GM21737 (cell line): ENCODE measurements around the gene EML6.
"Not testable (repeated sequence)": the region's sequence is repeated elsewhere in the genome, so short reads cannot be mapped to it uniquely, and the experiment has no call there.

Experiments
- ATAC-seq: cut with Tn5 transposase; IDR thresholded peaks from one replicate; pipeline ENCODE4 v1.9.1; 2021; ENCODE audit warnings: mild to moderate bottlenecking, moderate library complexity; ENCODE audit not compliant: unreplicated experiment

Gene EML6

GRCh38 chr2:54723131-54723995 is at the start of gene EML6:
Gene EML6 (plus strand): TSS chr2:54723662. CDS start chr2:54725062, 1,400 bp downstream.
- peak; percentile 99 for ATAC-seq

DNA sequence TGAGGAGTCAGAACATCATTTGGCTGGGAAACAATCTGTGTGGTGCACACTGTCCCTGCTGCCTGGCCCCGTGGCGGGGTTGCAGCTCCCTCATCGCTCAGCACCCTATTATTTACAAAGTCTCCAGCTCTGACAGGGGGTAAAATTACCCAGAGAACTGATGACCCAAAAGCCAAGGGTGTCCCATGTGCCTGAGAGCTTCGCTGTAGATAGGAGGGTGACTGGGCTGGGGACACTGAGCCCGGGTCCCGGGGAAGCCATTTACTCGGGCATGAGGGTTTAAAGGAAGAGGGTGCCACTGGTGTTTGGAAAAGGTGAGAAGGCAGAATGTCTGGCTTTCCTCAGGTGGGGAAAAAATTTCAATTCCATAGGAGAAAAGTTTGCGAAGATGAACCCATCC is 48.2 kb upstream of the EML6 start:
- no peak for ATAC-seq

DNA sequence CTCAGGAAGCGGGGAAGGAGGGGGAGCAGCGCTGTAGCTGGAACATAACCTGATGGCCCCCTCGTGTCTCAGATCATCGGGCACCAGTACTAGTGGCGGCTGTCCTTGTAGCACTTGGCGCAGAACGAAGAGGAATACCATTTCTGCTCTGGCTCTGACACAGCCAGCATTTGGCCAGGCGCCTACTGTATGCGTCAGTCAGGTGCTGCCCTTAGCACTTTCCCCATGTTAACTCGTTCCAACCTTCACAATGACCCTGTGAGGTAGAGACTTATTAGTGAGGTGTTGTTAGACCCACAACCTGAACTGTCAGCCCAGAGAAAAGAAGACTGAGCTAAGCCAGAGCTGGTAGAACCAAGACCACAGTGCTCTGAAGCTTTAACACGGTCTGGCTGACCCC is 47.7 kb upstream of the EML6 start:
- no peak for ATAC-seq

DNA sequence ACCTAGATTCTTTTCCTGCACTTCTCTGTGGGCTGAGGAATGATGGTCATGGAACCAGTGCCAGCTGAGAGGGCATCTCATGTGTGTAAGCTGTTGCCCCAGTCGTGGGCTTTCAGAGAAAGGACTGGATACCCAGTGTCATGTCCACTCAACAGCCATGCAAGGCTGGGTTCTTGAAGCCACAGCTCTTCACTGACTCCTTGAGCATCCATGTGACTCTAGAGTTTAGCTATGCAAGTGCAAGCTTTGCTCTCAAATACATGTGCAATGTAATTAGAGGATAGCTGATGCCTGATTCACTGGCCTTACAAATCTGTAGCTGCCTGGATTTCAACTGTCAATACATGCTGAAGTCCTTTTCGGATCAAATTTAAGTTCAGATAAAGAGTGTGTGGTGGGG is 46.8 kb upstream of the EML6 start:
- ATAC-seq, result no peak

GRCh38 chr2:54677476-54678265 is 45.8 kb upstream of the EML6 start:
- no peak for ATAC-seq

- no peak for ATAC-seq
Observed at GRCh38 chr2:54678719-54679118, 44.7 kb upstream of the EML6 start.

GRCh38 chr2:54680397-54681041 is 42.9 kb upstream of the EML6 start:
- ATAC-seq, result peak; percentile 51

GRCh38 chr2:54681416-54681815 is 42.0 kb upstream of the EML6 start:
- no peak for ATAC-seq

DNA sequence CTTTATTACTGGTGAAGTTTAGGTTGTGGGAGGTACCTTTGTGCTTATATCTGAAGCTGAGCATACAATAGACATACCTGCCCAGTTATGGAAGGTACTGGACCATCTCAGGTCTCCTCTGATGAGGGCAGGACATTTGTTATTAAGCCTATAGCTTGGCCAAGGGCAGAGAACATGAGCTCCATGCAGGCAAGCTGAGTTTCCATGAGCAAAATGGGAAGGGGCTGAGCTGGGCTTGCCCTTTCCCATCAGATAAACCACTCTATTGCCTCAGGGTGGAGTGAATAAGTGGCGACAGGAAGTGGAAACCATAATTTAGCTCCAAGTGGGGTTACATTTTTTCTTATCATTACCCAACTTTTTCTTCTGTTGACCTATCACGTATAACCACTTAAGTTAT is 39.9 kb upstream of the EML6 start:
- ATAC-seq, result no peak

DNA sequence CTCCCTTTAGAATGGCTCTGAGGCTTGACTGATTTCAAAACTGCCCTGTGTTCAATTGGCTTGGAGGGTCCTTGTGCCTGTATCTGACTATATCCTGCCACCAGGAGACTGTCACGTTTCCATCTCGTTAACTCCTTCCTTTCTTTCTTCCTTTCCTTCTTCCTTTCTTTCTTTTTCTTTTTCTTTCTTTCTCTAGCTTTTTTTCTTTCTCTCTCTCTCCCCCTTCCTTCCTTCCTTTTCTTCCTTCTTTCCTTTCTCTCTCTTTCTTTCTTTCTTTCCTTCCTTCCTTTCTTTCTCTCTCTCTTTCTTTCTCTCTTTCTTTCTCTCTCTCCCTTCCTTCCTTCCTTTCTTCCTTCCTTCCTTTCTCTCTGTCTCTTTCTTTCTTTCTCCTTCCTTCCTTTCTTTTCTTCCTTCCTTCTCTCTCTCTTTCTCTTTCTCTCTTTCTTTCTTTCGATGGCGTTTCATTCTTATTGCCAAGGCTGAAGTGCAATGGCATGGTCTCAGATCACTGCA is 38.1 kb upstream of the EML6 start:
- ATAC-seq, result no peak

DNA sequence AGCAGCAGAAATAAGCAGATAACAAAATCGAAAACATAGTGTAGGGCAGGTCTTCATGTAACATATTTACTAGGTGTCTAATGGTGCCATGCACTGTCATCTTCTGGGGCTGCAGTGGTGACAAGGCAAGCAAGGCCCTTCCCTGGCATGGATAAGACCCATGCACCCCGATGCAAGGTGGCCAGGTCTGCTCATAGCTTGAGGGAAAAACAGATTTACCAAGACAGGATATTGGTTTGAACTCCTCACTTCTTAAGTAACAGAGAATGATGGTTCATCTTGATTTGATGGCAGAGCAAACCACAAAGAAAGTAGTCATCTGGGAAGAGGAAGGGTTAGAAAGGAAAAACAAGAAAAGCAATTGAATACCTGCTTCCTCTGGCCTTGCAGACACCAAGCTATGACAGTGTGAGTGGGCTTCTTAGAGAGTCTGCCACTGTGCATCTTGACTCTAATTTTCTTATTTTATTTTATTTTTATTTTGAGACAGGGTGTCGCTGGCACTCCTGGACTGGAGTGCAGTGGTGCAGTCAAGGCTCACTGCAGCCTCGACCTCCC is 35.8 kb upstream of the EML6 start:
- ATAC-seq, result no peak

DNA sequence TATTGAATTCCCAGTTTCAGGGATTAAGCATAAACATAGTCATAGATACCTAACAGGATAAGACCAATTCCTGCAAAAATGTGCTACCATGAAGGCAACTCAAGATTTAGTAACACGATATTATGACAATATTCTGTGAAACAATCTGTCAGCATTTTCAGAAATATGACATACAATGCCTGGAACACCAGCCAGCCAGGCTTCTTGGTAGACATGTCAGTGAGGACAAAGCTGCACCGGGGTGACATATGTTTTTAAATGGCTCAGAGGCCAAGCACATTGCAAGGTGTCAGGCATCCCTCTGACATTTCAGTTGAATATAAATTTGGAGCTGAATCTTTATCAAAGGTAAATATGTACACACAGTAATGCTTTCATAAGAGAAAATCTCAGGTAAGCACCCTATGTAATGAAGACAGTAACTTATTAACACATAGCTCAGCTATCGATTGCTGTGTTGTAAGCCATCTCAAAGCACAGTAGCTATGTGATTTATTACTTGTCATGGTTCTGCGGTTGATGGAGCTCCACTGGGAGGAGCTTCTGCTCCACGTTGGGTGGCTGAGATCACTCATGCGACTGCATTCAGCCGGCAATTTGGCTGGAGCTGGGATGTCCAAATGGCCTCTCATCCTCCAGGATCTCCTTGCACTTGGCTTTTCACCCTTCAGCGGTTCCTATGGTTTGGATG is 31.9 kb upstream of the EML6 start:
- no peak for ATAC-seq

DNA sequence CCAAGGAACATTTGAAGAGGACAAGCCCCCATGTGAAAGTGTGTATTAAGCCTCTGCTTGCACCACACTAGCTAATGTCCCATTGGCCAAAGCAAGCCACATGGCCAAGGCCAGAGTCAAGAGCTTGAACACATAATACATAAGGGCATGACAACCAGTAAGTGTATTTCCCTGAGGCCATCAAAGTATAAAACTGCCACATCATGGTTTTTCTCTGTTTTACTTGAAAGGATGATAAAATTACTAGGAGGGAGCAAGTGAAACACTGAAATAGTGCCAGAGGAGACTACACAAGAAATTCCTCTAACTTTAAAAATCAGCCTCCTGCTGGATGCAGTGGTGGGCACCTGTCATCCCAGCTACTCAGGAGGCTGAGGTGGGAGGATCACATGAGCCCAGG is 30.9 kb upstream of the EML6 start:
- no peak for ATAC-seq

DNA sequence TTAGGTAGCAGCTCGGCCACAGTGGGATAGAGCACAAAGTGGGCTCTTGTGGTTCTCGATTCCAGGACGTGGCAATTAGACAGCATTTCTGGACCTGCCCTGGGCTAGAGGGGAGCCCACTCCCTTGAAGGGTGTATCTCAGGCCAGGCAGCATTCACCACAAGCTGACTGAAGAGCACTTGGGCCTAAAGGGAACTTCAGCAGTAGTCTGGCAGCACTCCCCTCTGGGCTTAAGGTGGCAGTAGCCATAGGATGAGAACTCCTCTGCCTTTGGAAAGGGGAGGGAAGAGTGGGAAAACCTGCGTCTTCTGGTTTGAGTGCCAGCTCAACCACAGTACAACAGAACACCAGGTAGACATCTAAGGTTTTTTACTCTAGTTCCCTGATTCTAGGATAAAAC is 28.1 kb upstream of the EML6 start:
- no peak for ATAC-seq

GRCh38 chr2:54697934-54698333 is 25.5 kb upstream of the EML6 start:
- ATAC-seq, result no peak

DNA sequence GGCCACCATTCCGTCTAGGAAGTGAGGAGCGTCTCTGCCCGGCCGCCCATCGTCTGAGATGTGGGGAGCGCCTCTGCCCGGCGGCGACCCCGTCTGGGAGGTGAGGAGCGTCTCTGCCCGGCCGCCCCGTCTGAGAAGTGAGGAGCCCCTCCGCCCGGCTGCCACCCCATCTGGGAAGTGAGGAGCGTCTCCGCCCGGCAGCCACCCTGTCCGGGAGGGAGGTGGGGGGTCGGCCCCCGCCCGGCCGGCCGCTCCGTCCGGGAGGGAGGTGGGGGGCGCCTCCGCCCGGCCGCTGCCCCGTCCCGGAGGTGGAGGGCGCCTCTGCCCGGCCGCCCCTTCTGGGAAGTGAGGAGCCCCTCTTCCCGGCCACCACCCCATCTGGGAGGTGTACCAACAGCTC is 24.5 kb upstream of the EML6 start:
- ATAC-seq, result not testable (repeated sequence)

DNA sequence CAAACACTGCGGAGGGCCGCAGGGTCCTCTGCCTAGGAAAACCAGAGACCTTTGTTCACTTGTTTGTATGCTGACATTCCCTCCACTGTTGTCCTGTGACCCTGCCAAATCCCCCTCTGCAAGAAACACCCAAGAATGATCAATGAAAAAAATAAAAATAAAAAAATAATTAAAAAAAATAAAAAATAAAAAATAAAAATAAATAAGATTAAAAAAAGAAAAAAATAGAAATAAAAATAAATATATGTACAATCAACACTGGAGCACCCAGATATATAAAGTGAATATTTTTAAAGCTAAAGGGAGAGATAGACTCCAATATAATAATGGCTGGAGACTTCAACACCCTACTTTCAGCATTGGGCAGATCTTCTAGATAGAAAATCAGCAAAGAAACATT is 23.8 kb upstream of the EML6 start:
- ATAC-seq, result no peak

- no peak for ATAC-seq
Observed at GRCh38 chr2:54701029-54701428, 22.4 kb upstream of the EML6 start.

DNA sequence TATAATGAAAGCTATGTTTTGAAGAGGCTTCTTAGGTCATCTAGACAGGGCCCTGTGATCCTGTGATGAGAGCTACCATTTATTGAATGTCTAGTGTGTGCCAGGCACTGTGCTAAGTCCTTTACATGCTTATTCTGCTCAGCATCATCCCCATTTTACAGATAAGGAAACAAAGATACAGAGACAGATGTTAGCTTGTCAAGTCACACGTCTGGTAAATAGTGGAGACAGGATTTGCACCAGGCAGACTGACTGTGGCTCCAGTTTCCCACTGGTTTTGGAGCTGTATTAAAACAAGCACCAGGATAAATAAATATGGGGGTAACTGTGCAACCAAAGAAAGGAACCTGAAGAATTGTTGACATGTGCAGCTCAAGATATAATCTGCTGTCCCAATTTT is 19.2 kb upstream of the EML6 start:
- no peak for ATAC-seq
